Upper lobe of left lung (tissue), 6 donors: ENCODE results near the gene CLPTM1L. TPM values are rescaled to one million over a fixed set of nuclear protein-coding genes. Genes with fewer than 3 reads are reported as not detected.
A peak's percentile ranks its signal among the peaks of the same experiment; 100 is the strongest.

Experiments used
- ATAC-seq, 2 donors: fragments of 200-7000 bp; cut with Tn5 transposase; one replicate each; pipeline ENCODE4 v1.9.1; 2022; ENCODE audit warnings: mild to moderate bottlenecking in 2 of 2, moderate library complexity in 2 of 2; ENCODE audit not compliant: low FRiP score in 2 of 2
- DNase-seq, 2 donors: peaks; one replicate each; pipeline ENCODE4 v3.0.0-alpha.2; 2019 to 2020
- H3K27ac ChIP-seq, 4 donors: fragments of 200-600 bp; sonication (generic); one replicate each; pipeline ENCODE4 v1.5.1; 2016 to 2019
- H3K27me3 ChIP-seq, 4 donors: fragments of 200-600 bp; sonication (generic); one replicate each; pipeline ENCODE4 v1.5.1; 2017 to 2019
- H3K36me3 ChIP-seq, 4 donors: fragments of 200-600 bp; sonication (generic); one replicate each; pipeline ENCODE4 v1.5.1; 2016 to 2019
- H3K4me1 ChIP-seq, 4 donors: fragments of 200-600 bp; sonication (generic); one replicate each; pipeline ENCODE4 v1.5.1; 2018 to 2019
- H3K4me3 ChIP-seq, 4 donors: fragments of 200-600 bp; sonication (generic); one replicate each; pipeline ENCODE4 v1.5.1; 2017 to 2019; ENCODE audit warnings: mild to moderate bottlenecking in 2 of 4, moderate library complexity in 1 of 4
- H3K9me3 ChIP-seq, 4 donors: fragments of 200-600 bp; sonication (generic); one replicate each; pipeline ENCODE4 v1.5.1; 2018 to 2019
- EP300 ChIP-seq, 4 donors: sonication (generic); formaldehyde crosslinking; IDR thresholded peaks; one replicate each; pipeline ENCODE4 v1.5.1; 2017; ENCODE audit warnings: antibody characterized with exemption in 4 of 4, control low read depth in 2 of 4
- POLR2A ChIP-seq, 4 donors: fragments of 450-650 bp; IDR thresholded peaks; one replicate each; pipeline ENCODE4 v1.5.1; 2016 to 2017; ENCODE audit warnings: antibody characterized with exemption in 4 of 4, mild to moderate bottlenecking in 2 of 4
- POLR2AphosphoS5 ChIP-seq, 2 donors: sonication (generic); formaldehyde crosslinking; IDR thresholded peaks; one replicate each; pipeline ENCODE4 v1.5.1; 2017; ENCODE audit warnings: antibody characterized with exemption in 2 of 2
- WGBS, 2 donors: methylation state at CpG; one replicate each; pipeline ENCODE4 v1.1.5; 2017 to 2018; 5-methylcytosine and 5-hydroxymethylcytosine counted together
- total RNA-seq, 6 donors: library from RNA; depleted of rRNA in 4 of 6; stranded (reverse); fragments of >200 nt in 4 of 6; gene quantifications; one replicate each; pipeline versions ENCODE4 v1.1.0 to v1.2.1, GENCODE V29; 2016 to 2021
- TF ChIP-seq, protein P1 (sequence below), 6 experiments: fragments of 450-650 bp in 4 of 6; fragments of 200-600 bp in 2 of 6; sonication (generic) in 2 of 6; IDR thresholded peaks; one replicate each; pipeline ENCODE4 v1.5.1; 2016 to 2019; ENCODE audit warnings: antibody characterized with exemption in 6 of 6
- donor health status: DM: no; HTN: no; CAD: no; lungs with moderate emphysema.
- donor health status: DM: no; HTN: yes; CAD: no; lungs with severe emphysema.

CLPTM1L gene
- total RNA-seq, 6 donors from 2014 or later, result 135 to 311 (median 204) TPM

DNA sequence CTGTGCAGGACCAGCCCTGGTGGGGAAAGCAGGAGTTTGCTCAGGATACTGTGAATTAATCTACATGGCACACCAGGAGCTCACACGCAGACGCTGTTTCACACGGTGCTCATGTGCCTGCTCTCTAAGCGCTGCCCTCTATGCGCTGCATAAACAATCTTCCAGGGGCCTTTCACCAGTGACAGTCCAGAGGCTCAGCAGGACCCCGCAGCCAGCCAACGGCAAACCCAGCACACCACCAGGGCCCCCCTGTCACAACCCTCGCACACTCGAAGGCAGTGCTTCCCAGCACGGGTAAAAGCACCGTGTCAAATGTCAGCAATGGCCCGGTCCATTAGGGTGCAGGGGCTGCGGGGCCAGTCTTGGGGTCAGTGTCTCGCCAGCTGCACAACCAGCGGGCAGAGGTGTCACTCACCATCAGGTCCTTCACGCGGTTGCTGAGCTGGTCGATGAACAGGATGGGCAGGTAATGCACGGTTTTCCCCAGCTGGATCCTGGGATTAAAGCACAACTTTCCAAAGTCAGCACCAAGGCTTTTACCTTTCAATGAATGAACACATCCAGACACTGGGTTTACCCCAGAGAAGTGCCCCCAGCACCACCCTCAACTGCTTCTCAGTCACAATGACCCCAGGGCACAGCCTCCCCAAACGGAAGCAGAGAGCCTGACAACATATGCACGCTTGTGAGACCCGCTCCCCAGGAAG is 7.3 kb downstream of the CLPTM1L start:
- DNase-seq (no peak), ATAC-seq (no peak)
- 92 to 97% methylated on average over 12 to 21 of the region's 22 CpGs for WGBS, 2 donors
- TF ChIP-seq POLR2A (IDR thresholded peaks at IDR 0.05) (no peak), EP300 (IDR thresholded peaks at IDR 0.05) (no peak), POLR2AphosphoS5 (IDR thresholded peaks at IDR 0.05) (no peak)
- TF ChIP-seq, protein P1, sequence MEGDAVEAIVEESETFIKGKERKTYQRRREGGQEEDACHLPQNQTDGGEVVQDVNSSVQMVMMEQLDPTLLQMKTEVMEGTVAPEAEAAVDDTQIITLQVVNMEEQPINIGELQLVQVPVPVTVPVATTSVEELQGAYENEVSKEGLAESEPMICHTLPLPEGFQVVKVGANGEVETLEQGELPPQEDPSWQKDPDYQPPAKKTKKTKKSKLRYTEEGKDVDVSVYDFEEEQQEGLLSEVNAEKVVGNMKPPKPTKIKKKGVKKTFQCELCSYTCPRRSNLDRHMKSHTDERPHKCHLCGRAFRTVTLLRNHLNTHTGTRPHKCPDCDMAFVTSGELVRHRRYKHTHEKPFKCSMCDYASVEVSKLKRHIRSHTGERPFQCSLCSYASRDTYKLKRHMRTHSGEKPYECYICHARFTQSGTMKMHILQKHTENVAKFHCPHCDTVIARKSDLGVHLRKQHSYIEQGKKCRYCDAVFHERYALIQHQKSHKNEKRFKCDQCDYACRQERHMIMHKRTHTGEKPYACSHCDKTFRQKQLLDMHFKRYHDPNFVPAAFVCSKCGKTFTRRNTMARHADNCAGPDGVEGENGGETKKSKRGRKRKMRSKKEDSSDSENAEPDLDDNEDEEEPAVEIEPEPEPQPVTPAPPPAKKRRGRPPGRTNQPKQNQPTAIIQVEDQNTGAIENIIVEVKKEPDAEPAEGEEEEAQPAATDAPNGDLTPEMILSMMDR (IDR thresholded peaks at IDR 0.05), result no peak
- peaks cover under 1 to 8% (median 5%) of the 10 kb centered on the region in 4 donors for H3K4me1 ChIP-seq
- no peak overlapping the region for H3K4me3 ChIP-seq
- H3K27me3 ChIP-seq, result no peaks in the 10 kb centered on the region
- no peak overlapping the region for H3K27ac ChIP-seq
- H3K9me3 ChIP-seq, result no peaks in the 10 kb centered on the region
- peaks cover 44 to 100% (median 92%) of the 10 kb centered on the region in 4 donors for H3K36me3 ChIP-seq

DNA sequence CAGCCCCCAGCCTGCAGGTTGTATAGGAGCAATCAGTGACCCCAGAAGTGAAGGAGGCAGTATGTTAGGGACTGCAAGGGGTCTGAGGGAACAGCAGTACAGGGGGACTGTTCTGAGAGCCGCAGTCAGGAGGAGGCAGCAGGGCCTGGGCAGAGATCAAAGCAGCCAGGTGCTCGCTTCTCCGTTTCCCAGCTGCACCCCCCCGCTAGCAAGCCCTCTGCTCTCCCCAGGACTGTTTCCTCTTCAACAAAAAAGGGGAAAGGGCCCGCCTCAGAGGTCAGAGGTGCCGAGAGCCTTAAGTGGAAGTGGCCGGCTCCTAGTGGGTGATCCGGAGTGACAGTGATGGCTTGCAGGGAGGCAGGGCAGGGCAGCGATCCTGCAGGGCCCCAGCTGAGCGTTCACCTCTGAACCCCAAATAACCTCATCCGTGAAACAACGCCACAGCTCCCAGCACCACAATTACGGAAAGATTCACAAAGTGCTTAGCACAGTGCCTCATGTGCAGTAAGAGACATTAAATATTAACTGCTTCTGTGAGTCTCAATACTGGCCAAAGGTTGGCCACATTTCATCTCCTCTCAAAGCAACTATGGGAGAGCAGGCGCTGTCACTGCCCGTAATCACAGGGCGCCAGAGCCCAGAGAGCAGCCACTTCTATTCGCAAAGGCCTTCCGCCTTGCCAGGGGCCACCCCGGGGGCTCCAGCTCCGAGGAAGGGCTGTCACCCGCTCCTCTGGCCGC is 8.0 kb downstream of the CLPTM1L start:
- Histone ChIP-seq H3K9me3 (no peaks in the 10 kb centered on the region), H3K36me3 (peaks cover 47 to 100% (median 89%) of the 10 kb centered on the region in 4 donors), H3K27ac (no peak overlapping the region), H3K27me3 (no peaks in the 10 kb centered on the region), H3K4me1 (peaks cover 0 to 3% (median under 1%) of the 10 kb centered on the region in 4 donors), H3K4me3 (no peak overlapping the region)
- ATAC-seq (no peak), DNase-seq (no peak)
- WGBS, 2 donors, result 86 to 96% methylated on average over 18 to 22 of the region's 22 CpGs
- TF ChIP-seq, protein P1 (IDR thresholded peaks at IDR 0.05), result no peak
- TF ChIP-seq POLR2A (IDR thresholded peaks at IDR 0.05) (no peak), EP300 (IDR thresholded peaks at IDR 0.05) (no peak), POLR2AphosphoS5 (IDR thresholded peaks at IDR 0.05) (no peak)

DNA sequence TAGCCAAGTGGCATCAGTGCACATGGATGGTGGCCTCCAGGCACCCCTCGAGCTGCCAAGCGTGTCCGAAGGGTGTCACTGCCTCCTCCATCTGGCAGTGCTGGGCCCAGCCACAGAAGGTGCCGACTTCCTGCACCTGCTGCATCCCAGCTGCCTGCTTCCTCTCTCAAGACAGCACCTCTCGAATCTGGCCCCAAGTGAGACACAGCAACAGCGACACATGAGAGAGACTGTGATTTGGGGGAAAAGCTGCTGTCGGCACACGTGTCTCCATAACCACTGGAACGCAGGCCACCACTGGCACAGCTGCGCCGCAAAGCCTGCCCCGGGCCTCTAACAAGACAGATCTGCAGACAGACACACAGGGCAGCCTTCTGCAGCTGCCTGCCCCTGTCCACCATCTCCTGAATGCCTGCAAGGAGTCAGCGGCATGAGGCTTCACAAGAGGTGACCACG is 8.8 kb downstream of the CLPTM1L start:
- Histone ChIP-seq H3K27ac (no peak overlapping the region), H3K27me3 (no peaks in the 10 kb centered on the region), H3K4me3 (no peak overlapping the region), H3K9me3 (no peaks in the 10 kb centered on the region), H3K36me3 (peaks cover 42 to 100% (median 89%) of the 10 kb centered on the region in 4 donors), H3K4me1 (peaks cover 0 to 11% (median 2%) of the 10 kb centered on the region in 4 donors)
- no peak for TF ChIP-seq EP300 (IDR thresholded peaks at IDR 0.05)
- no peak for TF ChIP-seq POLR2A (IDR thresholded peaks at IDR 0.05)
- TF ChIP-seq POLR2AphosphoS5 (IDR thresholded peaks at IDR 0.05), result no peak
- TF ChIP-seq, protein P1 (IDR thresholded peaks at IDR 0.05), result no peak
- DNase-seq (no peak), ATAC-seq (peak in 1 of 2 donors; percentile 16)
- 96 to 100% methylated on average over 1 to 14 of the region's 14 CpGs for WGBS, 2 donors

DNA sequence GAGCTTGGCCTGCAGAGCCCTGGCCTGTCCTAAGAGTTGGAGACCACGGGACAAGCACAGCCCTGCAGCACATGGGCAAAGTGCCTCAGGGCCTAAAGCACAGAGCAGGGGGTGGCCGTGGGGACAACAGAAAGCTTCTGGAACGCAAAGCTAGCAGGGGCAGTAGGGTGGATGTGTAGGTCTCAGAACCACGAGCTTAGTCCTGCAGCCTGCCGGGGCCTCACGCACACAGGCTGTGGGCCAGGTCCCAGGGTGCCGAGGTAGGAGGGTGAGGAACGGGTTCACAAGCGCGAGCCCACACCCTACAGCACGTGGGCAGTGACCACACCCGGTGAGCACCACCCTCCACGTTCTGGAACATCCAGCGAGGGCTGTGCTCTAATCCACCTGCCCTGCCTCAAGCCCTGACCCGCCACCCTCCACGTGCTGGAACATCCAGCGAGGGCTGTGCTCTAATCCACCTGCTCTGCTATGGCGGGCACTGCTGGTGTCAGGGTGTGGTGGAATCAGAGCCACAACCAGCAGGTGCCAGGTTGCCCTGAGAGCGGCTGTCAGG is 9.3 kb downstream of the CLPTM1L start:
- Histone ChIP-seq H3K9me3 (no peaks in the 10 kb centered on the region), H3K36me3 (peaks cover 42 to 100% (median 89%) of the 10 kb centered on the region in 4 donors), H3K27ac (no peak overlapping the region), H3K4me1 (peaks cover 0 to 14% (median 4%) of the 10 kb centered on the region in 4 donors), H3K4me3 (no peak overlapping the region), H3K27me3 (no peaks in the 10 kb centered on the region)
- DNase-seq (no peak), ATAC-seq (no peak)
- TF ChIP-seq POLR2A (IDR thresholded peaks at IDR 0.05) (no peak), POLR2AphosphoS5 (IDR thresholded peaks at IDR 0.05) (no peak), EP300 (IDR thresholded peaks at IDR 0.05) (no peak)
- TF ChIP-seq, protein P1 (IDR thresholded peaks at IDR 0.05), result no peak
- WGBS, 2 donors, result 91% methylated on average over 9 to 14 of the region's 19 CpGs
